RWPE1 (cell line): ENCODE results near the gene FAM83C.
"Not testable (repeated sequence)": the region's sequence is repeated elsewhere in the genome, so short reads cannot be mapped to it uniquely, and the experiment has no call there.

Experiments used
- CTCF ChIA-PET: fragments of 350-600 bp; sonication (Branson Sonifier 250); formaldehyde crosslinking; extraction: SDS; loops from one replicate; lab custom pipeline; 2021; lab: Yijun Ruan, JAX
- POLR2A ChIA-PET: fragments of 400-600 bp; formaldehyde crosslinking; extraction: SDS; loops from one replicate; lab custom pipeline; 2020; ENCODE audit warnings: antibody characterized with exemption; ENCODE audit not compliant: low non-redundant PET; lab: Yijun Ruan, JAX
- DNase-seq: peaks from one replicate; pipeline ENCODE4 v3.0.0; 2012; ENCODE audit warnings: low spot score
- H3K27ac ChIP-seq: fragments of 450-650 bp; 2 replicates; pipeline ENCODE4 v1.5.1; 2017
- TF ChIP-seq, protein P1 (sequence below): fragments of 450-650 bp; conservative IDR thresholded peaks from 2 replicates; pipeline ENCODE4 v1.5.1; 2017; ENCODE audit warnings: low read depth, mild to moderate bottlenecking

Gene FAM83C

DNA sequence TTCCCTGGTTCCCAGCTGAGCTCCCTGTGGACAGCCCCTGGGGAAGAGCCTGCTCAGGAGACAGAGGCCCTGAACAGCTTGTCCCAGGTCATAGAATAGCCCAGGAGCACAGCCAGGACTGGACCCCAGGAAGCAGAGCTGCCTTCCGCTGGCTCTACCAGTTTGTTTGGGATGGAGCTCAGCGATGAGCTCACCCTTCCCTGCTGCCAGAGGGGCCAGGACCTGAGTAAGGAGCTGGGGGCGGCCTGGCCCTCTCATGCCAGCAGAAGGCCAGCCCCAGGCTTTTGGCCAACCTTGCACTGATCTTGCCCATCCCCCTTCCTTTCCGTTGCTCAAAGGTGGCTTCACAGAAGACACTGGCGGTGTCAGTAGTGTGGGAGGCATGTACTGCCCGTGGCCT, 31.8 kb downstream of the FAM83C start:
- CTCF ChIA-PET: interaction anchor here (0.5 to 0.8 kb wide), 2 partner anchors 9 to 39 kb away, joined by 3 to 5 read pairs; no protein-coding TSS in a partner anchor
- TF ChIP-seq, protein P1, sequence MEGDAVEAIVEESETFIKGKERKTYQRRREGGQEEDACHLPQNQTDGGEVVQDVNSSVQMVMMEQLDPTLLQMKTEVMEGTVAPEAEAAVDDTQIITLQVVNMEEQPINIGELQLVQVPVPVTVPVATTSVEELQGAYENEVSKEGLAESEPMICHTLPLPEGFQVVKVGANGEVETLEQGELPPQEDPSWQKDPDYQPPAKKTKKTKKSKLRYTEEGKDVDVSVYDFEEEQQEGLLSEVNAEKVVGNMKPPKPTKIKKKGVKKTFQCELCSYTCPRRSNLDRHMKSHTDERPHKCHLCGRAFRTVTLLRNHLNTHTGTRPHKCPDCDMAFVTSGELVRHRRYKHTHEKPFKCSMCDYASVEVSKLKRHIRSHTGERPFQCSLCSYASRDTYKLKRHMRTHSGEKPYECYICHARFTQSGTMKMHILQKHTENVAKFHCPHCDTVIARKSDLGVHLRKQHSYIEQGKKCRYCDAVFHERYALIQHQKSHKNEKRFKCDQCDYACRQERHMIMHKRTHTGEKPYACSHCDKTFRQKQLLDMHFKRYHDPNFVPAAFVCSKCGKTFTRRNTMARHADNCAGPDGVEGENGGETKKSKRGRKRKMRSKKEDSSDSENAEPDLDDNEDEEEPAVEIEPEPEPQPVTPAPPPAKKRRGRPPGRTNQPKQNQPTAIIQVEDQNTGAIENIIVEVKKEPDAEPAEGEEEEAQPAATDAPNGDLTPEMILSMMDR: no peak

DNA sequence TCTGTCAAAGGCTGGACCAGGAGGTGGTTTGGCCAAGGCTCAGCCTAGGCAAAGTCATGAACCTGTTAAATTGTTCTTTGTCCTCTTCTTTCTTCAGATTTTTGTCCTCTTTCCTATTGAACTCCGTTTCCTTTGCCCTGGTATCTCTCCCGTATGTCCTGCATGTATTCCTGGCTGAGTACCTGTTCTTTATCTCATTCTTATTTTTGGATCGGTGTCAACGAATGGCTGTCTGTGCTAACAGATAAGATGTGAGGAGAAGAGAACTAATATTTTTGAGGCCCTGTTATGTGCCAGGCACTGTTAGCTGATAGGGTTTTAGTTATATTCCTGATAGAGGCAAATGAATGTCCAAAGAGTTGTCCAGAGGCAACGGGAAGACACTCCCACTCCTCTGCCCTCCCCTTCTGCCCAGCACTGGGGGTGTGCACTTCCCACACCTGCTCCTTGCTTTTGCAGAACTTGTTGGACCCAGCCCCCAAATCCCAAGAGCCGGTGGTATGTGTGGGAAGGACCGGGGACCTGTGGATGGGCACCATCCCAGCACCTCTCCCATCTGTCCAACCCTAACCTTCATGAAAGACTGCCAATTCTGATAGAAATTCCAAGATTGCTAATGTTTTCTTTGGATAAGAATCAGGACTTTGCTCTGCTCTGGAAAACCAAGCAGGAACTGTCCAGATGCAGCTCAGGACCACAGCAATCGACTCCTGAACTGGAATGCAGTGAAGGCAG, 34.9 kb downstream of the FAM83C start:
- POLR2A ChIA-PET: no interaction called here
- H3K27ac ChIP-seq: peak overlapping the region; percentile 51
- TF ChIP-seq, protein P1: no peak
- no peak for DNase-seq
- CTCF ChIA-PET: no interaction called here

More for the DNA sequence above, 31.8 kb downstream of the FAM83C start:
- POLR2A ChIA-PET: no interaction called here
- DNase-seq: no peak
- H3K27ac ChIP-seq: peak overlapping the region; percentile 0; the same call in 1 of the 2 replicates

- H3K27ac ChIP-seq: no peak overlapping the region
- DNase-seq: no peak
- TF ChIP-seq, protein P1: no peak
- CTCF ChIA-PET: interaction anchor here (0.6 kb wide), 1 partner anchor 10 kb away, joined by 3 read pairs; no protein-coding TSS in a partner anchor
- POLR2A ChIA-PET: interaction anchor here (0.5 kb wide), 1 partner anchor 89 kb away, joined by 11 read pairs; no protein-coding TSS in a partner anchor
Measured at GRCh38 chr20:35254448-35254999, 37.7 kb downstream of the FAM83C start.

- TF ChIP-seq, protein P1: no peak
- CTCF ChIA-PET: interaction anchor here (0.6 kb wide), 3 partner anchors 147 to 194 kb away, joined by 3 read pairs; no protein-coding TSS in a partner anchor
- POLR2A ChIA-PET: no interaction called here
- no peak for DNase-seq
- no peak overlapping the region for H3K27ac ChIP-seq
Measured at GRCh38 chr20:35253010-35253409, 39.2 kb downstream of the FAM83C start.

- H3K27ac ChIP-seq, DNase-seq, POLR2A ChIA-PET: not testable (repeated sequence)
- CTCF ChIA-PET: interaction anchor here (0.6 kb wide), 2 partner anchors 194 to 269 kb away, joined by 3 to 5 read pairs; no protein-coding TSS in a partner anchor
Measured at GRCh38 chr20:35252598-35252997, 39.6 kb downstream of the FAM83C start.

GRCh38 chr20:35252037-35252461, 40.2 kb downstream of the FAM83C start:
- no peak for DNase-seq
- TF ChIP-seq, protein P1: no peak
- CTCF ChIA-PET: interaction anchor here (0.6 to 1.2 kb wide), 2 partner anchors 107 to 269 kb away, joined by 3 to 5 read pairs; no protein-coding TSS in a partner anchor
- POLR2A ChIA-PET: no interaction called here
- no peak overlapping the region for H3K27ac ChIP-seq
